Activated CD4-positive, alpha-beta T cell treated with anti-CD3 and anti-CD28 coated beads for 36 hours (primary cell): ENCODE measurements around the gene ANKMY1. TPM values are rescaled to one million over a fixed set of nuclear protein-coding genes. Genes with fewer than 3 reads are reported as not detected.
A peak's percentile ranks its signal among the peaks of the same experiment; 100 is the strongest.

Experiments
- ATAC-seq: fragments of 200-7000 bp; cut with Tn5 transposase; one replicate; pipeline ENCODE4 v1.10.0; 2021; ENCODE audit warnings: mild to moderate bottlenecking, moderate library complexity
- CTCF ChIA-PET: fragments of 350-600 bp; sonication (Branson Sonifier 250); formaldehyde crosslinking; loops from one replicate; lab custom pipeline; 2021; ENCODE audit warnings: antibody characterized with exemption; lab: Charles Lee
- POLR2A ChIA-PET: fragments of 350-600 bp; sonication (Branson Sonifier 250); formaldehyde crosslinking; loops from one replicate; lab custom pipeline; 2021; ENCODE audit warnings: antibody characterized with exemption, inconsistent platforms; lab: Charles Lee
- DNase-seq: peaks from one replicate; pipeline ENCODE4 v3.0.0-alpha.2; 2020
- H3K27ac Mint-ChIP-seq: one replicate; pipeline ENCODE4 v1.8.0; 2021; ENCODE audit warnings: mixed read lengths
- H3K27me3 Mint-ChIP-seq: one replicate; pipeline ENCODE4 v1.8.0; 2021; ENCODE audit warnings: mixed read lengths
- H3K36me3 Mint-ChIP-seq: one replicate; pipeline ENCODE4 v1.8.0; 2021; ENCODE audit warnings: low read depth, mixed read lengths
- H3K4me1 Mint-ChIP-seq: one replicate; pipeline ENCODE4 v1.8.0; 2021; ENCODE audit warnings: mixed read lengths
- H3K4me3 Mint-ChIP-seq: one replicate; pipeline ENCODE4 v1.8.0; 2021; ENCODE audit warnings: mild to moderate bottlenecking, moderate library complexity, mixed read lengths
- H3K9me3 Mint-ChIP-seq: one replicate; pipeline ENCODE4 v1.8.0; 2021; ENCODE audit warnings: low read depth, mixed read lengths
- intact Hi-C, 2 experiments: fragments of 100-400 bp; cut with DNase I in 1 of 2; cut with micrococcal nuclease in 1 of 2; formaldehyde crosslinking; loops; one replicate each; pipeline versions ENCODE4 v1.14.2 to v1.15.1; 2022 to 2024; cut with DNase I, micrococcal nuclease
- total RNA-seq, 2 experiments: library from RNA; stranded (reverse); gene quantifications; one replicate each; pipeline ENCODE4 v1.2.3, GENCODE V29; 2021

The ANKMY1 gene
- total RNA-seq, 2 experiments from 2014 or later = 20.7 to 24.0 TPM

DNA sequence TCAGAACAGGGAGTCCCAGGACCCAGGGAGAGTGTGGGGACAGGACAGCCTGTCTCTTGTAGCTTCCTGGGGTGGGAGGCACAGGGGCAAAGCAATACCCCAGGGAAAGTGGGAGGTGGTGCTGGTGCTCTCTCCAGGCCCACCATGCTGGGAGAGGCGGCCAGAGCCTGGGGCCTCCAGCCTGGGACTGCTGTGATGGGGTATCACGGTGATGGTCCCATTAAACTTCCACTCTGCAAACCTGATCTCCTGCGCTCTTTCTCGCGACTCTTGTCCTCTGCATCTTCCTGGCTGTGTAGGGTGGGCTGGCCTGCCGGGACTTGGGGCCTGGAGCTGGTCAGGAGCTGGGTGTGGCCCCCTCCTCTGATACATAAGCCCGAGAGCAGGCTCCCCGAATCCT lies 20.7 kb upstream of the ANKMY1 start:
- DNase-seq = no peak
- peaks cover 26% of the 10 kb centered on the region for H3K4me1 Mint-ChIP-seq
- peaks cover 19% of the 10 kb centered on the region for H3K36me3 Mint-ChIP-seq
- intact Hi-C loops = no loop called here
- no peaks in the 10 kb centered on the region for H3K9me3 Mint-ChIP-seq
- no peaks in the 10 kb centered on the region for H3K27me3 Mint-ChIP-seq
- ATAC-seq = no peak
- H3K27ac Mint-ChIP-seq = peak overlapping the region; percentile 85
- POLR2A ChIA-PET = no interaction called here
- no peak overlapping the region for H3K4me3 Mint-ChIP-seq
- CTCF ChIA-PET = interaction anchor here (3.0 kb wide), 1 partner anchor 64 kb away, joined by 8 read pairs; no protein-coding TSS in a partner anchor

- H3K4me1 Mint-ChIP-seq = peaks cover 26% of the 10 kb centered on the region
- CTCF ChIA-PET = interaction anchor here (3.0 kb wide), 1 partner anchor 64 kb away, joined by 8 read pairs; no protein-coding TSS in a partner anchor
- POLR2A ChIA-PET = no interaction called here
- no peak overlapping the region for H3K27ac Mint-ChIP-seq
- intact Hi-C loops = no loop called here
- H3K27me3 Mint-ChIP-seq = no peaks in the 10 kb centered on the region
- no peak overlapping the region for H3K4me3 Mint-ChIP-seq
- H3K9me3 Mint-ChIP-seq = no peaks in the 10 kb centered on the region
- H3K36me3 Mint-ChIP-seq = peaks cover 19% of the 10 kb centered on the region
- ATAC-seq (no peak), DNase-seq (no peak)
Observed at GRCh38 chr2:240578110-240578450, 20.3 kb upstream of the ANKMY1 start.

- peaks cover 19% of the 10 kb centered on the region for H3K36me3 Mint-ChIP-seq
- H3K4me1 Mint-ChIP-seq = peaks cover 22% of the 10 kb centered on the region
- H3K4me3 Mint-ChIP-seq = no peak overlapping the region
- ChIA-PET CTCF (interaction anchor here (3.0 kb wide), 1 partner anchor 63 kb away, joined by 8 read pairs; no protein-coding TSS in a partner anchor), POLR2A (interaction anchor here (0.6 kb wide), 1 partner anchor 11 kb away, joined by 3 read pairs; no protein-coding TSS in a partner anchor)
- DNase-seq (no peak), ATAC-seq (no peak)
- H3K27ac Mint-ChIP-seq = no peak overlapping the region
- intact Hi-C loops = no loop called here
- H3K27me3 Mint-ChIP-seq = no peaks in the 10 kb centered on the region
- no peaks in the 10 kb centered on the region for H3K9me3 Mint-ChIP-seq
Observed at GRCh38 chr2:240577281-240578109, 19.7 kb upstream of the ANKMY1 start.

GRCh38 chr2:240576436-240577205 lies 18.8 kb upstream of the ANKMY1 start:
- Mint-ChIP-seq H3K27me3 (no peaks in the 10 kb centered on the region), H3K4me1 (peaks cover 22% of the 10 kb centered on the region), H3K36me3 (peaks cover 16% of the 10 kb centered on the region), H3K9me3 (no peaks in the 10 kb centered on the region), H3K4me3 (no peak overlapping the region), H3K27ac (no peak overlapping the region)
- ChIA-PET POLR2A (interaction anchor here (0.6 kb wide), 1 partner anchor 10 kb away, joined by 3 read pairs; no protein-coding TSS in a partner anchor), CTCF (no interaction called here)
- ATAC-seq (no peak), DNase-seq (no peak)
- intact Hi-C loops = no loop called here

DNA sequence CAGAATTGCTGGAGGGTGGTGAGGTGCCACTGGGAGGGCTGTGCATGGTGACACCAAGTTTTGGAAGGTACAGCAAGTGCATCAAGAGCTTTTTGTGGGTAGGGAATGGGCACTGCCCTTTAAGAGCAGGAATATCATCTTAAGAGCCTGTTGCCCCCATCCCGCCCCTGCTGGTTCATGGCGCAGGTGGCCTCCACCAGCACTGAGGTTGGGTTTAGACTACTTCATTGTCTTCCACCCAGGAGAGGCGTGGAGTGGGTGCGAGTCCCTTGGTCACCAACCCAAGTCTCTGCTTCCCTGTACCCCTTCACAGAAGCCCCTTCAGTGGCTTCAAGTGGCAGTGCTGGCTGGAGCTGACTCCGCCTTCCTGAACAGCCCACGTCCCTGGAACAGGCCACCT lies 18.2 kb upstream of the ANKMY1 start:
- peaks cover 26% of the 10 kb centered on the region for H3K4me1 Mint-ChIP-seq
- no peak overlapping the region for H3K27ac Mint-ChIP-seq
- H3K27me3 Mint-ChIP-seq = no peaks in the 10 kb centered on the region
- no peak overlapping the region for H3K4me3 Mint-ChIP-seq
- intact Hi-C loops = no loop called here
- ChIA-PET POLR2A (no interaction called here), CTCF (no interaction called here)
- peaks cover 13% of the 10 kb centered on the region for H3K36me3 Mint-ChIP-seq
- no peaks in the 10 kb centered on the region for H3K9me3 Mint-ChIP-seq
- DNase-seq (no peak), ATAC-seq (no peak)

DNA sequence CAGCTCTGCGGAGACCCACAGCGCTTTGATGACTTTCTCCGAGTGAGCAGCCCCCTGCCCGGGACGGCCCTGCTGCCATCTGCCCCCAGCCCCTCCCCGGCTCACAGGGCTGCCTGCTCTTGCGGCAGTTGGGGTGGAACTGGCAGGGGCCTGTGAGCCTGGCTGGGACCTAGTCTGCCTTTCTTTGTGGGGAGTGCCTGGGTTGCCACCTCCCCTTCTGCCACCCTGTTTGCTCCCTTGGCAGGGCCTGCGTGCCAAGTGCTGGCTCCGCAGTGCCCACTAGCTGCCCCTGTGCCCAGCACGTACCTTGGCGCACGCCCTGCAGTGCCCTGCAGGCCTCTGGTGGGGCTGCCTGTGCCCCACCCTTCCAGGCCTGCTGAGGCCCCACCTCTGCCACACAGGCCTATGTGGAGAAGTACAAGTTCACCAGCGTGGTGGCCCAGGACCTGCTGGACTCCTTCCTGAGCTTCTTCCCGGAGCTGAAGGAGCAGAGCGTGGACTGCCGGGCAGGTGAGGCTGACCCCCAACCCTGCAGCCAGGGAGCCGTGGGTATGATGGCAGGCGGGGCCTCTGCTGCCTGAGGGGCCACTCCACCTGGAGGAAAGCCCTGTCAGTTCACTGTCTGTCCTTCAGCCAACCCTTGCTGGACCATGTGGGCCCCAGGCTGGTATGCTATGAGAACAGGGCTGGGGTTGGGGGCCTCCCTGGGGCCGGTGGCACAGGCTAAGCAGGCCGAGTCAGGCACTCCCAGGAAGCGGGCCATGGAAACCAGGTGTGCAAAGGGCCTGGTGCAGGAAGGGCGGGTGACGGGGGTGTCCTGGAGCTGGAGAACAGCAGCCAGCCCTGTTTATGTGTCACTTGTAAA lies 17.5 kb upstream of the ANKMY1 start:
- Mint-ChIP-seq H3K9me3 (no peaks in the 10 kb centered on the region), H3K4me1 (peaks cover 29% of the 10 kb centered on the region), H3K27me3 (no peaks in the 10 kb centered on the region), H3K4me3 (no peak overlapping the region), H3K27ac (no peak overlapping the region), H3K36me3 (peaks cover 11% of the 10 kb centered on the region)
- CTCF ChIA-PET = interaction anchor here (1.4 kb wide), 1 partner anchor 10 kb away, joined by 3 read pairs; no protein-coding TSS in a partner anchor
- DNase-seq (no peak), ATAC-seq (no peak)
- intact Hi-C loops = no loop called here
- POLR2A ChIA-PET = no interaction called here

GRCh38 chr2:240574386-240575100 lies 16.8 kb upstream of the ANKMY1 start:
- Mint-ChIP-seq H3K27ac (no peak overlapping the region), H3K36me3 (peaks cover 6% of the 10 kb centered on the region), H3K4me1 (peaks cover 29% of the 10 kb centered on the region), H3K9me3 (no peaks in the 10 kb centered on the region), H3K27me3 (no peaks in the 10 kb centered on the region), H3K4me3 (no peak overlapping the region)
- no peak for DNase-seq
- intact Hi-C loops = no loop called here
- ATAC-seq = no peak
- ChIA-PET CTCF (interaction anchor here (1.4 kb wide), 1 partner anchor 9 kb away, joined by 3 read pairs; no protein-coding TSS in a partner anchor), POLR2A (no interaction called here)

DNA sequence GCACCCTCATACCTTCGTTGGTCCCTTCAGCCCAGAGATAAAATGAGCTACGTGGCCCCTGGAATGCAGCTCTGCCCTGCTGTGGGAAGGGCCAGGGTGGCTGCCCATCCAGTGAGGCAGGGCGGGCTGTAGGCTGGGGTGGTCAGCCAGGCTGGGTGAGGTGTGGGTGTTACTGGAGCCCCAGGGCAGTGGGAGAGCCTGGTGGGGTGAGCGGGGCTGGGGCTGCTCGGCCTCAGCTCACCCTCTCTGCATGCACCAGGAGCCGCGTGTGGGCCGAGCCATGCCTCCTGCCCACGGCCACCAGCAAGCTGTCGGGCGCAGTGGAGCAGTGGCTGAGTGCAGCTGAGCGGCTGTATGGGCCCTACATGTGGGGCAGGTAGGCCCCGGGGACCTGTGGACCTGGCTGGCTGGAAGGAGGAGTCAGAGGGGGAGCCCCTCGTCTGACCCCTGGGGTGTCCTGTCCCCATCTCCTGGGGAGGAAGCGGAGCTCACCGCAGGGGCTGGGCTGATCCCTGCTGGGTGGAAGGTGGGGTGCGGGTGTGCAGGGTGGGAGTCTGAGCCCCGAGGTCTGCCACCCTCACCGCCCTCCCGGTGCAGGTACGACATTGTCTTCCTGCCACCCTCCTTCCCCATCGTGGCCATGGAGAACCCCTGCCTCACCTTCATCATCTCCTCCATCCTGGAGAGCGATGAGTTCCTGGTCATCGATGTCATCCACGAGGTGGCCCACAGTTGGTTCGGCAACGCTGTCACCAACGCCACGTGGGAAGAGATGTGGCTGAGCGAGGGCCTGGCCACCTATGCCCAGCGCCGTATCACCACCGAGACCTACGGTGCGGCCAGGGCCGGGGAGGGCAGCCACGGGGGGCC lies 16.0 kb upstream of the ANKMY1 start:
- peaks cover 25% of the 10 kb centered on the region for H3K4me1 Mint-ChIP-seq
- no peaks in the 10 kb centered on the region for H3K9me3 Mint-ChIP-seq
- H3K4me3 Mint-ChIP-seq = no peak overlapping the region
- ATAC-seq = no peak
- no peak for DNase-seq
- H3K27ac Mint-ChIP-seq = no peak overlapping the region
- ChIA-PET CTCF (no interaction called here), POLR2A (interaction anchor here (0.8 kb wide), 1 partner anchor 12 kb away, joined by 5 read pairs; the partner anchor contains the start of gene CAPN10)
- no peaks in the 10 kb centered on the region for H3K27me3 Mint-ChIP-seq
- intact Hi-C loops = no loop called here
- H3K36me3 Mint-ChIP-seq = peaks cover 6% of the 10 kb centered on the region

DNA sequence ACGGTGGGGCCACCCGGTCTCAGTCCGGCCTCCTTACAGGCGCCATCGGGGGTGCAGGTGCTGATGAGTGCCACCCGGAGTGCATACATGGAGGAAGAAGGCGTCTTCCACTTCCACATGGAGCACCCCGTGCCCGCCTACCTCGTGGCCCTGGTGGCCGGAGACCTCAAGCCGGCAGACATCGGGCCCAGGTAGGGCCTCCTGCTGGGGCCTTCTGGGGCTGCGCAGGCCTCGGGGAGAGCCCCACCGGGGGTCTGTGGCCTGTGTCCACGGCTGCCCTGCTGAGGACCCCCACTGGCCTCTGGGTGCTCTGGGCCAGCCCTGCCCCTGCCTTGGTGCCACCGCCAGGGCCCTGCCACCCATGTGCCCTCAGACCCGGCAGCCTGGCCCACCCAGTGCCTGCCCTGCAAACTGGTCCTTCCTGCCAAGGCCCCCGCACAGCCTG lies 15.3 kb upstream of the ANKMY1 start:
- H3K4me1 Mint-ChIP-seq = peaks cover 23% of the 10 kb centered on the region
- intact Hi-C loops = no loop called here
- ChIA-PET POLR2A (interaction anchor here (0.8 kb wide), 1 partner anchor 13 kb away, joined by 5 read pairs; the partner anchor contains the start of gene CAPN10), CTCF (no interaction called here)
- H3K36me3 Mint-ChIP-seq = peaks cover 6% of the 10 kb centered on the region
- DNase-seq (no peak), ATAC-seq (no peak)
- no peaks in the 10 kb centered on the region for H3K27me3 Mint-ChIP-seq
- H3K4me3 Mint-ChIP-seq = no peak overlapping the region
- H3K9me3 Mint-ChIP-seq = no peaks in the 10 kb centered on the region
- H3K27ac Mint-ChIP-seq = no peak overlapping the region
